Hematopoietic multipotent progenitor cell (in vitro differentiated cells): ENCODE data around the gene EFCAB6. TPM values are rescaled to one million over a fixed set of nuclear protein-coding genes. Genes with fewer than 3 reads are reported as not detected.
A peak's percentile ranks its signal among the peaks of the same experiment; 100 is the strongest.

Experiments used
- DNase-seq, 3 donors: peaks; one replicate each; pipeline ENCODE4 v3.0.0-alpha.2; 2011 to 2015; ENCODE audit warnings: low read depth in 2 of 3, low spot score in 2 of 3
- total RNA-seq: library from RNA; depleted of rRNA; stranded (reverse); fragments of >200 nt; gene quantifications from one replicate; pipeline ENCODE4 v1.2.3, GENCODE V29; 2012

The EFCAB6 gene
- total RNA-seq, 1 donor, result 0.54 TPM

GRCh38 chr22:43652845-43653244 is 159.3 kb downstream of the EFCAB6 start:
- no peak for DNase-seq

GRCh38 chr22:43643387-43643786 is 168.7 kb downstream of the EFCAB6 start:
- DNase-seq, result peak in 1 of 3 donors; percentile 1

- DNase-seq, result peak in 2 of 3 donors; percentile 28 to 63
Measured at GRCh38 chr22:43642319-43643206, 169.5 kb downstream of the EFCAB6 start.

- no peak for DNase-seq
Measured at GRCh38 chr22:43639228-43639948, 172.7 kb downstream of the EFCAB6 start.

GRCh38 chr22:43637275-43638260 is 174.5 kb downstream of the EFCAB6 start:
- no peak for DNase-seq

- no peak for DNase-seq
Measured at GRCh38 chr22:43636086-43636485, 176.0 kb downstream of the EFCAB6 start.

- DNase-seq, result no peak
Measured at GRCh38 chr22:43635101-43635500, 177.0 kb downstream of the EFCAB6 start.

GRCh38 chr22:43634316-43634715 is 177.8 kb downstream of the EFCAB6 start:
- DNase-seq, result no peak

GRCh38 chr22:43633631-43634285 is 178.3 kb downstream of the EFCAB6 start:
- no peak for DNase-seq

GRCh38 chr22:43631846-43632245 is 180.3 kb downstream of the EFCAB6 start:
- DNase-seq, result no peak

GRCh38 chr22:43631201-43631600 is 180.9 kb downstream of the EFCAB6 start:
- no peak for DNase-seq

GRCh38 chr22:43630451-43630850 is 181.7 kb downstream of the EFCAB6 start:
- DNase-seq, result no peak

- no peak for DNase-seq
Measured at GRCh38 chr22:43628250-43628649, 183.9 kb downstream of the EFCAB6 start.

GRCh38 chr22:43627485-43628213 is 184.5 kb downstream of the EFCAB6 start:
- no peak for DNase-seq

GRCh38 chr22:43625242-43625641 is 186.9 kb downstream of the EFCAB6 start:
- DNase-seq, result no peak

- no peak for DNase-seq
Measured at GRCh38 chr22:43624144-43624998, 187.7 kb downstream of the EFCAB6 start.

GRCh38 chr22:43622886-43623285 is 189.2 kb downstream of the EFCAB6 start:
- no peak for DNase-seq

- DNase-seq, result no peak
Measured at GRCh38 chr22:43620197-43620596, 191.9 kb downstream of the EFCAB6 start.

GRCh38 chr22:43618517-43618916 is 193.6 kb downstream of the EFCAB6 start:
- no peak for DNase-seq
